ENCODE results near the gene FOXF2. TPM values are rescaled to one million over a fixed set of nuclear protein-coding genes. Genes with fewer than 3 reads are reported as not detected.

FOXF2 gene
- total and polyA plus RNA-seq, 2 of the 13 experiments (the other 11 are each of a cell fraction or from before 2014, with no cell fraction given) = not detected

GRCh38 chr6:1402868-1403267 lies 13.5 kb downstream of the FOXF2 start (continued):
- no peak for TF ChIP-seq ZNF430 (CRISPR knock-in tag; IDR thresholded peaks at IDR 0.05)
- TF ChIP-seq ZBTB34 (CRISPR knock-in tag; IDR thresholded peaks at IDR 0.05) = no peak
- TF ChIP-seq ZNF543 (CRISPR knock-in tag; IDR thresholded peaks at IDR 0.05) = no peak
- TF ChIP-seq HOMEZ (CRISPR knock-in tag; IDR thresholded peaks at IDR 0.05; ENCODE audit: low read depth) = no peak
- TF ChIP-seq FOXP1 (IDR thresholded peaks at IDR 0.05) = peak; percentile 2; the same call in 1 of the 2 replicates
- no peak for TF ChIP-seq FOXP1 (CRISPR knock-in tag; IDR thresholded peaks at IDR 0.05)
- no peak for TF ChIP-seq RORA (CRISPR knock-in tag; IDR thresholded peaks at IDR 0.05)
- no peak for TF ChIP-seq YY1 (IDR thresholded peaks at IDR 0.05; ENCODE audit: insufficient read depth, insufficient replicate concordance, low read depth, low read length)
- TF ChIP-seq CENPX (CRISPR knock-in tag; IDR thresholded peaks at IDR 0.05) = no peak
- no peak for TF ChIP-seq EED (CRISPR knock-in tag; IDR thresholded peaks at IDR 0.05)
- no peak for TF ChIP-seq SALL1 (CRISPR knock-in tag; IDR thresholded peaks at IDR 0.05)
- no peak for TF ChIP-seq ZNF766 (CRISPR knock-in tag; IDR thresholded peaks at IDR 0.05; ENCODE audit: borderline replicate concordance)
- no peak for TF ChIP-seq ZSCAN31 (CRISPR knock-in tag; IDR thresholded peaks at IDR 0.05; ENCODE audit: low read depth)
- no peak for TF ChIP-seq ZBTB39 (CRISPR knock-in tag; IDR thresholded peaks at IDR 0.05)
- TF ChIP-seq ZNF629 (CRISPR knock-in tag; conservative IDR thresholded peaks at IDR 0.05) = no peak
- TF ChIP-seq ZSCAN5A (CRISPR knock-in tag; IDR thresholded peaks at IDR 0.05; ENCODE audit: borderline replicate concordance) = no peak
- TF ChIP-seq PHB2 (IDR thresholded peaks at IDR 0.05; ENCODE audit: partially characterized antibody) = no peak
- TF ChIP-seq GABPB1 (CRISPR knock-in tag; IDR thresholded peaks at IDR 0.05) = no peak
- peak; percentile 23; the same call in 1 of the 2 replicates for TF ChIP-seq ATM (IDR thresholded peaks at IDR 0.05; ENCODE audit: borderline replicate concordance)
- TF ChIP-seq HNF1A (IDR thresholded peaks at IDR 0.05; ENCODE audit: low read depth) = no peak
- no peak for TF ChIP-seq HNF1A (CRISPR knock-in tag; IDR thresholded peaks at IDR 0.05; ENCODE audit: borderline replicate concordance)
- no peak for TF ChIP-seq YEATS4 (CRISPR knock-in tag; IDR thresholded peaks at IDR 0.05; ENCODE audit: borderline replicate concordance)

All from HepG2 (cell line).